ENCODE results near the gene OR8B3. TPM values are rescaled to one million over a fixed set of nuclear protein-coding genes. Genes with fewer than 3 reads are reported as not detected.

Gene OR8B3
- total RNA-seq, 1 donor from 2014 or later = not detected

DNA sequence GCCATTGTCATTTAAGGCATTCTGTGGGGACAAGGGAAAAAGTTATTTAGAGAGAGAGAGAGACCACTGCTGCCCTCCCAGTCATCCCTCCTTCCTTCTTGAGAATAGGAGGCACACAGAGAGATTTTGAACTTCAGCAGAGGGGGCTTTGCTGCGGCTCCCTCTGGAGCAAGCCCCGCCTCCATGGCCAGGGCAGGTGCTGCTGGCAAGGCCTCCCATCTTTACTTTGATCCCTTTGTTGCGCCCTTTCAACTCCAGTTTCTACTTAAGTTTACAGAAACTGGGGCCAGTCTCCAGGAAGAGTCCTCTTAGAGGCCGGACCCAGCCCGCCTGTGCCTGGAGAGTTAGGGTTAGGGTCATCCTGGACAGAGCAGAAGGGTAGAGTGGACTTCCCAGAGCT is 42.3 kb upstream of the OR8B3 start:
- no peak for DNase-seq (ENCODE audit: low spot score in 2 of 2)
- TF ChIP-seq, protein P1, sequence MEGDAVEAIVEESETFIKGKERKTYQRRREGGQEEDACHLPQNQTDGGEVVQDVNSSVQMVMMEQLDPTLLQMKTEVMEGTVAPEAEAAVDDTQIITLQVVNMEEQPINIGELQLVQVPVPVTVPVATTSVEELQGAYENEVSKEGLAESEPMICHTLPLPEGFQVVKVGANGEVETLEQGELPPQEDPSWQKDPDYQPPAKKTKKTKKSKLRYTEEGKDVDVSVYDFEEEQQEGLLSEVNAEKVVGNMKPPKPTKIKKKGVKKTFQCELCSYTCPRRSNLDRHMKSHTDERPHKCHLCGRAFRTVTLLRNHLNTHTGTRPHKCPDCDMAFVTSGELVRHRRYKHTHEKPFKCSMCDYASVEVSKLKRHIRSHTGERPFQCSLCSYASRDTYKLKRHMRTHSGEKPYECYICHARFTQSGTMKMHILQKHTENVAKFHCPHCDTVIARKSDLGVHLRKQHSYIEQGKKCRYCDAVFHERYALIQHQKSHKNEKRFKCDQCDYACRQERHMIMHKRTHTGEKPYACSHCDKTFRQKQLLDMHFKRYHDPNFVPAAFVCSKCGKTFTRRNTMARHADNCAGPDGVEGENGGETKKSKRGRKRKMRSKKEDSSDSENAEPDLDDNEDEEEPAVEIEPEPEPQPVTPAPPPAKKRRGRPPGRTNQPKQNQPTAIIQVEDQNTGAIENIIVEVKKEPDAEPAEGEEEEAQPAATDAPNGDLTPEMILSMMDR (IDR thresholded peaks at IDR 0.05) = no peak
- no peaks in the 10 kb centered on the region for H3K36me3 ChIP-seq
- no peaks in the 10 kb centered on the region for H3K4me1 ChIP-seq
- no peak overlapping the region for H3K27ac ChIP-seq
- H3K4me3 ChIP-seq = no peak overlapping the region
- intact Hi-C loops (cut with DNase I) = no loop called here
- no peaks in the 10 kb centered on the region for H3K9me3 ChIP-seq
- H3K27me3 ChIP-seq = no peaks in the 10 kb centered on the region

DNA sequence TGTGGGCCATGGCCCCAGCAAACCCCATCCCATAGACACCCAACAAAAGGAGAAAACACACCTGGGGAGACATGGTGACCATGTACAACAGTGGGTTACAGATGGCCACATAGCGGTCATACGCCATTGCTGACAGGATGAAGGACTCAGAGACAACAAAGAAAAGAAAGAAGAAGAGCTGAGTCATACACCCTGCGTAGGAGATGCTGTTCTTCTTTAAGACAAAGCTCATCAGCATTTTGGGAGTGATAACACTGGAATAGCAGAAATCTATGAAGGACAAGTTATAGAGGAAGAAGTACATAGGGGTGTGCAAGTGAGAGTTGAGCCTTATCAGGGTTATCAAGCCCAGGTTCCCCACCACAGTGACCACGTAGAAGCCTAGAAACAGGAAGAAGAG is 41.8 kb upstream of the OR8B3 start:
- H3K9me3 ChIP-seq = no peaks in the 10 kb centered on the region
- no peak overlapping the region for H3K27ac ChIP-seq
- H3K4me3 ChIP-seq = no peak overlapping the region
- DNase-seq (ENCODE audit: low spot score in 2 of 2) = no peak
- TF ChIP-seq, protein P1 (IDR thresholded peaks at IDR 0.05) = no peak
- no peaks in the 10 kb centered on the region for H3K27me3 ChIP-seq
- H3K4me1 ChIP-seq = no peaks in the 10 kb centered on the region
- no peaks in the 10 kb centered on the region for H3K36me3 ChIP-seq
- intact Hi-C loops (cut with DNase I) = no loop called here

DNA sequence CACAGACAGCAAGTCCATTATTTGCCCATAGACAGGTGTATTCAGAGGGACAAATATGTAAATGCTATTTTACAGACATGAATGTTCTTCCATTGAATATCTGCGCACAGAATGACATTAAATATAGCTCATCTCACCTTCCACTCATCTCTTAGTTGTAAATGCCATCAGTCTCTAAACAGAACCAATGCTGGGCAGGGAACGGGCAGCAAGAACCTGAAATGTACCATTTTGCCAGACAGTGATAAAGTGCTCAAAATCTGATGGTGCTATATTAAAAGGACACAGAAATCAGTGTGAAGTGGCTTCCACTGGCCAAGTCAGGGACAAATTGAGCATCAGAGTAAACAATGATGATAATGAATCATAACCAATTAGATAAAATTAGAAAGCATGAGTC is 35.9 kb upstream of the OR8B3 start:
- peaks cover 0 to under 1% of the 10 kb centered on the region in 2 donors for H3K9me3 ChIP-seq
- TF ChIP-seq, protein P1 (IDR thresholded peaks at IDR 0.05) = no peak
- no peaks in the 10 kb centered on the region for H3K36me3 ChIP-seq
- intact Hi-C loops (cut with DNase I) = no loop called here
- H3K4me3 ChIP-seq = no peak overlapping the region
- H3K27me3 ChIP-seq = no peaks in the 10 kb centered on the region
- no peaks in the 10 kb centered on the region for H3K4me1 ChIP-seq
- H3K27ac ChIP-seq = no peak overlapping the region
- no peak for DNase-seq (ENCODE audit: low spot score in 2 of 2)

DNA sequence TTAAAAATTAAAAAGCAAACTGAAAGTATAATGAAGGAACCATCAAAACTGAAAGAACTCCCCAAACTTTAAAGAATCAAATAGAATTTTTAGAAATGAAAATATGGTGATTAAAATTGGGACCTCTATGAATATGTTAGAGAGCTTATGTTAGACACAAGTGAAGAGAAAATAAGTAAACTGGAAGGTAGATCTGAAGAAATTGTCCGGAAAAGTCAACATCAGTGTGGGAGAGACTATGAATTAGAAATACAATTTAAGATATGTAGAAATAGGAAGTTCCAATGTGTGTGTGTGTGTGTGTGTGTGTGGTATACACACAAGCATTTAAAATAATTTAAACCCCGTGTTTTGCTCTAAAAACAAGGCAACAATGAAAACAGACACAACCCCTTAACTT is 30.8 kb upstream of the OR8B3 start:
- TF ChIP-seq, protein P1 (IDR thresholded peaks at IDR 0.05) = no peak
- no peak for DNase-seq (ENCODE audit: low spot score in 2 of 2)
- Histone ChIP-seq H3K4me1 (no peaks in the 10 kb centered on the region), H3K4me3 (no peak overlapping the region), H3K36me3 (no peaks in the 10 kb centered on the region), H3K9me3 (peaks cover 0 to 4% of the 10 kb centered on the region in 2 donors), H3K27me3 (no peaks in the 10 kb centered on the region), H3K27ac (no peak overlapping the region)
- intact Hi-C loops (cut with DNase I) = no loop called here

DNA sequence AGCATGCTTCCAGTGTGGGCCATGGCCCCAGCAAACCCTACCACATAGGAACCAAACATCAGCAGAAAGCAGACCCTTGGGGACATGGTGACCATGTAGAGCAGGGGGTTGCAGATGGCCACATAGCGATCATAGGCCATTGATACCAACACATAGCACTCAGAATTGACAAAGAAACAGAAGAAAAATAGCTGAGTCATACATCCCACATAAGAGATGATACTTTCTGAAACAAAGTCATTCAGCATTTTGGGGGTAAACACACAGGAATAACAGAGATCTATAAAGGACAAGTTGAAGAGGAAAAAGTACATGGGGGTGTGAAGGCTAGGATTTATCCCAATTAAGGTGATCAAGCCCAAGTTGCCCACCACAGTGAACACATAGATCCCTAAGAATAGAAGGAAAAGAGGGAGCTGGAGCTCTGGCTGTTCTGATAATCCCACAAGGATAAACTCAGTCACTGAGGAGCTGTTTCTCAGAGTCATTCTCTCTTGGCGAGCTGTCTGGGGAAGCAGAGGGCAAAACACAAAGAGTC is 25.6 kb upstream of the OR8B3 start, which contains the start of gene OR8B4:
TSS of gene OR8B4 (minus strand) at position 488 of the 538 bp plus-strand sequence. CDS start at position 488, 0 bp downstream.
- Histone ChIP-seq H3K27me3 (no peaks in the 10 kb centered on the region), H3K27ac (no peak within 1 kb of the TSS), H3K36me3 (no peaks in the 10 kb centered on the region), H3K9me3 (peaks cover 0 to under 1% of the 10 kb centered on the region in 2 donors), H3K4me3 (no peak within 1 kb of the TSS), H3K4me1 (no peaks in the 10 kb centered on the region)
- TF ChIP-seq, protein P1 (IDR thresholded peaks at IDR 0.05) = no peak
- intact Hi-C loops (cut with DNase I) = no loop called here
- DNase-seq (ENCODE audit: low spot score in 2 of 2) = no peak

DNA sequence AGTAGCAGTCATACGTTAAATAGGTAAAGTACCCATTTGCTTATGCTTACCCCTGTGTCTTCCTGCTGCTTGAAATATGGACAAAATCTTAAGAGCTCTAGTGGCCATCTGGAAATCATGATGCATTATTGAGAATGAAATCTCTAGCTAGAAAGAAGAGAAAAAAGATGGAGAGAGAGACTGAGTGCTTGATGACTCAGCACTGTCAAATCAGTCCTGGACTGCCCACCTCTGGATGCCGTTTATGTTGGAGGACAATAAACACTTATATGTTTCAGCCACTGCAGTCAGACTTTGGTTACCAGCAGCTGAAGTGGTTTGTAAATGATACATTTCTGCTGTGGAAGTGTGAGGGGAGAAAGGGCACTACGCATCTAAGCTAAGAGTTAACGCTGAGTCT is 22.2 kb upstream of the OR8B3 start:
- Histone ChIP-seq H3K4me3 (no peak overlapping the region), H3K36me3 (no peaks in the 10 kb centered on the region), H3K27ac (no peak overlapping the region), H3K9me3 (no peaks in the 10 kb centered on the region), H3K4me1 (no peaks in the 10 kb centered on the region), H3K27me3 (no peaks in the 10 kb centered on the region)
- intact Hi-C loops (cut with DNase I) = no loop called here
- DNase-seq (ENCODE audit: low spot score in 2 of 2) = no peak
- TF ChIP-seq, protein P1 (IDR thresholded peaks at IDR 0.05) = no peak
